HepG2 (cell line): ENCODE results near the gene ZBTB44. TPM values are rescaled to one million over a fixed set of nuclear protein-coding genes. Genes with fewer than 3 reads are reported as not detected.

Experiments
- ATAC-seq: fragments of 200-7000 bp; cut with Tn5 transposase; 3 replicates; pipeline ENCODE4 v1.9.1; 2020; ENCODE audit warnings: mild to moderate bottlenecking, moderate library complexity
- BruUV-seq: library from RNA; stranded (reverse); fragments of 400-500 nt; replicated peaks from 2 replicates; lab custom pipeline; 2021; lab: Mats Ljungman, UMichigan
- CTCF ChIA-PET: fragments of 300-600 bp; formaldehyde crosslinking; extraction: SDS; loops from one replicate; lab custom pipeline; 2021; ENCODE audit warnings: low total read pairs, inconsistent platforms, low intra/inter-chr PET ratio; lab: Yijun Ruan, JAX
- POLR2A ChIA-PET: fragments of 350-600 bp; sonication (Branson Sonifier 250); formaldehyde crosslinking; loops from one replicate; lab custom pipeline; 2020; ENCODE audit warnings: antibody characterized with exemption, inconsistent platforms; lab: Yijun Ruan, JAX
- DNase-seq: peaks from one replicate; pipeline ENCODE4 v3.0.0-alpha.2; 2015; ENCODE audit warnings: low spot score
- FAIRE-seq: peaks from 3 replicates; lab custom pipeline; 2011; peaks lifted over from hg19 to GRCh38; lab: Jason Lieb, UNC
- H2AFZ ChIP-seq: one replicate; pipeline ENCODE4 v1.6.1; 2011; ENCODE audit warnings: low read length, inconsistent platforms
- H3K27ac ChIP-seq: fragments of 300-600 bp; 3 replicates; pipeline ENCODE4 v1.8.0; 2011; ENCODE audit warnings: mixed run types, mild to moderate bottlenecking, mixed read lengths, low read length, inconsistent platforms; ENCODE audit not compliant: insufficient read depth; ENCODE audit errors: extremely low read length
- H3K27me3 ChIP-seq, 2 experiments: fragments of 200-600 bp in 1 of 2; 2 replicates in 1 of 2; 3 replicates in 1 of 2; pipeline versions ENCODE4 v1.6.0 to v1.8.0; 2011; ENCODE audit warnings: low read length in 2 of 2, mild to moderate bottlenecking in 2 of 2, moderate library complexity in 2 of 2, inconsistent platforms in 1 of 2; ENCODE audit not compliant: insufficient read depth in 2 of 2, control insufficient read depth in 1 of 2
- H3K36me3 ChIP-seq, 2 experiments: fragments of 200-600 bp in 1 of 2; replicated peaks in 1 of 2; 2 replicates in 1 of 2; 3 replicates in 1 of 2; pipeline versions ENCODE4 v1.5.1 to v1.8.0; 2011; ENCODE audit warnings: low read length in 2 of 2, inconsistent platforms in 1 of 2; ENCODE audit not compliant: insufficient read depth in 2 of 2, control insufficient read depth in 1 of 2
- H3K4me1 ChIP-seq: 2 replicates; pipeline ENCODE4 v1.5.1; 2012; ENCODE audit warnings: low read length, inconsistent platforms; ENCODE audit not compliant: insufficient read depth
- H3K4me2 ChIP-seq: 2 replicates; pipeline ENCODE4 v1.6.0; 2011; ENCODE audit warnings: low read depth, low read length, inconsistent platforms
- H3K4me3 ChIP-seq, 3 experiments: fragments of 200-600 bp in 1 of 3; sonication (generic), shearing (Covaris generic) in 1 of 3; replicated peaks in 1 of 3; 2 replicates each; pipeline ENCODE4 v1.5.1; 2011 to 2016; ENCODE audit warnings: low read length in 3 of 3, inconsistent platforms in 2 of 3, low read depth in 2 of 3, mild to moderate bottlenecking in 2 of 3, control low read depth in 1 of 3, mixed read lengths in 1 of 3; ENCODE audit not compliant: insufficient read depth in 1 of 3
- H3K79me2 ChIP-seq: one replicate; pipeline ENCODE4 v1.6.1; 2011; ENCODE audit warnings: low read length, inconsistent platforms; ENCODE audit not compliant: insufficient read depth
- H3K9ac ChIP-seq: 2 replicates; pipeline ENCODE4 v1.6.0; 2011; ENCODE audit warnings: mild to moderate bottlenecking, low read depth, low read length, inconsistent platforms; ENCODE audit not compliant: insufficient read depth
- H3K9me3 ChIP-seq: 2 replicates; pipeline ENCODE4 v1.5.1; 2012; ENCODE audit warnings: mild to moderate bottlenecking, low read length
- H4K20me1 ChIP-seq: 2 replicates; pipeline ENCODE4 v1.6.0; 2011; ENCODE audit warnings: inconsistent platforms, mild to moderate bottlenecking, low read length, moderate library complexity; ENCODE audit not compliant: insufficient read depth
- ARNT2 ChIP-seq: sonication (generic); formaldehyde crosslinking; IDR thresholded peaks from 2 replicates; pipeline ENCODE4 v1.8.0; 2022; ENCODE audit warnings: mild to moderate bottlenecking, low read depth, missing genetic modification reagents, moderate library complexity
- CREBL2 ChIP-seq: sonication (generic); formaldehyde crosslinking; IDR thresholded peaks from 2 replicates; pipeline ENCODE4 v1.8.1; 2023; ENCODE audit warnings: missing genetic modification reagents, mild to moderate bottlenecking, borderline replicate concordance
- ERF ChIP-seq: IDR thresholded peaks from 2 replicates; pipeline ENCODE4 v1.6.1; 2018; ENCODE audit warnings: missing biosample characterization, missing genetic modification reagents
- KAT8 ChIP-seq: IDR thresholded peaks from 2 replicates; pipeline ENCODE4 v1.6.1; 2016; ENCODE audit warnings: missing genetic modification reagents, missing compliant biosample characterization
- MAFK ChIP-seq, 2 experiments: IDR thresholded peaks in 1 of 2; conservative IDR thresholded peaks in 1 of 2; 2 replicates each; pipeline ENCODE4 v1.6.1; 2011; ENCODE audit warnings: improper control_type of control experiment in 2 of 2, low read length in 2 of 2
- NFIB ChIP-seq: sonication (generic); formaldehyde crosslinking; IDR thresholded peaks from 2 replicates; pipeline ENCODE4 v1.9.0; 2021; ENCODE audit warnings: missing genetic modification reagents, mild to moderate bottlenecking, borderline replicate concordance
- NONO ChIP-seq, 2 experiments: fragments of 450-650 bp in 1 of 2; sonication (generic) in 1 of 2; formaldehyde crosslinking in 1 of 2; IDR thresholded peaks in 1 of 2; conservative IDR thresholded peaks in 1 of 2; 2 replicates each; pipeline versions ENCODE4 v1.6.1 to v1.8.0; 2017 to 2022; ENCODE audit warnings: mild to moderate bottlenecking in 1 of 2, missing genetic modification reagents in 1 of 2, moderate library complexity in 1 of 2
- NRL ChIP-seq: sonication (generic); formaldehyde crosslinking; IDR thresholded peaks from 2 replicates; pipeline ENCODE4 v1.5.0; 2020; ENCODE audit warnings: missing genetic modification reagents, mild to moderate bottlenecking, moderate library complexity, borderline replicate concordance
- POGZ ChIP-seq: sonication (generic); formaldehyde crosslinking; IDR thresholded peaks from 2 replicates; pipeline ENCODE4 v1.4.0; 2020; ENCODE audit warnings: mild to moderate bottlenecking, missing genetic modification reagents
- REST ChIP-seq, 2 experiments: IDR thresholded peaks; 2 replicates each; pipeline ENCODE4 v1.6.1; 2011 to 2012; ENCODE audit warnings: low read length in 2 of 2, borderline replicate concordance in 1 of 2, low read depth in 1 of 2, mild to moderate bottlenecking in 1 of 2, moderate library complexity in 1 of 2
- YEATS4 ChIP-seq: sonication (generic); formaldehyde crosslinking; IDR thresholded peaks from 2 replicates; pipeline ENCODE4 v1.4.0; 2020; ENCODE audit warnings: missing genetic modification reagents, borderline replicate concordance
- ZBTB1 ChIP-seq: sonication (generic); formaldehyde crosslinking; IDR thresholded peaks from 2 replicates; pipeline ENCODE4 v1.4.0; 2020; ENCODE audit warnings: missing genetic modification reagents, borderline replicate concordance
- ZBTB8A ChIP-seq: sonication (generic); formaldehyde crosslinking; IDR thresholded peaks from 2 replicates; pipeline ENCODE4 v1.4.0; 2020; ENCODE audit warnings: mild to moderate bottlenecking, low read depth, missing genetic modification reagents, borderline replicate concordance
- ZNF44 ChIP-seq: sonication (generic); formaldehyde crosslinking; IDR thresholded peaks from 2 replicates; pipeline ENCODE4 v1.5.1; 2020; ENCODE audit warnings: mild to moderate bottlenecking, missing genetic modification reagents
- ZNF572 ChIP-seq: sonication (generic); formaldehyde crosslinking; IDR thresholded peaks from 2 replicates; pipeline ENCODE4 v1.5.1; 2020; ENCODE audit warnings: mild to moderate bottlenecking, missing genetic modification reagents
- ZNF713 ChIP-seq: sonication (generic); formaldehyde crosslinking; IDR thresholded peaks from 2 replicates; pipeline ENCODE4 v1.4.0; 2020; ENCODE audit warnings: mild to moderate bottlenecking, missing genetic modification reagents
- ZNF747 ChIP-seq: sonication (generic); formaldehyde crosslinking; IDR thresholded peaks from 2 replicates; pipeline ENCODE4 v1.8.1; 2023; ENCODE audit warnings: missing genetic modification reagents, mild to moderate bottlenecking, borderline replicate concordance
- ZZZ3 ChIP-seq: sonication (generic); formaldehyde crosslinking; IDR thresholded peaks from 2 replicates; pipeline ENCODE4 v1.4.0; 2020; ENCODE audit warnings: missing genetic modification reagents, mild to moderate bottlenecking, borderline replicate concordance
- in situ Hi-C: cut with HindIII; loops from 2 replicates; pipeline ENCODE4 v1.10.0; 2017; ENCODE audit warnings: low pct_unique_long_range_greater_than_20kb; ENCODE audit not compliant: extremely low pct_ligation_motif_present
- intact Hi-C: fragments of 100-400 bp; cut with micrococcal nuclease; formaldehyde crosslinking; loops from one replicate; pipeline ENCODE4 v1.10.0; 2022; ENCODE audit not compliant: unreplicated experiment
- polyA plus RNA-seq, 8 experiments: library from polyadenylated mRNA; depleted of rRNA in 3 of 8; stranded (reverse) in 7 of 8; unstranded in 1 of 8; fragments of >200 nt; fragmentation: Illumina TruSeq in 4 of 8; extraction: Trizol in 4 of 8; gene quantifications; 2 replicates each; pipeline versions ENCODE4 v1.2.1 to v1.2.3, GENCODE V29; 2011 to 2016; ENCODE audit warnings: low read depth in 4 of 8, missing spikeins in 1 of 8, mixed read lengths in 1 of 8; ENCODE audit not compliant: insufficient read depth in 1 of 8
- total RNA-seq, 5 experiments: library from RNA; depleted of rRNA; stranded (reverse); fragments of >200 nt; fragmentation: Illumina TruSeq; extraction: Trizol; gene quantifications; 2 replicates each; pipeline ENCODE4 v1.2.3, GENCODE V29; 2016; ENCODE audit warnings: low read depth in 1 of 5

The ZBTB44 gene
- total and polyA plus RNA-seq, 2 of the 13 experiments (the other 11 are each of a cell fraction or from before 2014, with no cell fraction given) = 22.8 to 23.6 TPM

GRCh38 chr11:130313383-130314183 is 1.1 kb downstream of the ZBTB44 start (continued):
- TF ChIP-seq ZBTB8A (CRISPR knock-in tag) = no peak
- TF ChIP-seq MAFK (conservative IDR thresholded peaks at IDR 0.05 in 1 of 2, IDR thresholded peaks at IDR 0.05 in 1 of 2; ENCODE audit: low read length in 2 of 2) = 0 out of 4 replicates have a peak, but pooled peaks of 1 of the 2 experiments have one; percentile 22
- TF ChIP-seq ZNF713 (CRISPR knock-in tag) = no peak
- TF ChIP-seq ZNF572 = no peak
- no peak for TF ChIP-seq POGZ

GRCh38 chr11:130312046-130312445 is 2.7 kb downstream of the ZBTB44 start:
- ChIA-PET POLR2A (no interaction called here), CTCF (no interaction called here)
- ATAC-seq (no peak), DNase-seq (no peak), FAIRE-seq (no peak)
- Histone ChIP-seq H4K20me1 (0 out of 2 replicates have a peak, but pooled peaks cover 4% of the 10 kb centered on the region), H3K4me1 (peaks cover 47% of the 10 kb centered on the region), H2AFZ (no peak overlapping the region), H3K9me3 (no peaks in the 10 kb centered on the region), H3K4me2 (peak overlapping the region; percentile 88), H3K36me3 (peaks cover 0 to 1% of the 10 kb centered on the region in 2 experiments; a peak in 1 of 5 replicates), H3K27ac (no peak overlapping the region), H3K27me3 (no peaks in the 10 kb centered on the region), H3K4me3 (no peak overlapping the region), H3K79me2 (peaks cover 41% of the 10 kb centered on the region), H3K9ac (no peak overlapping the region)
- TF ChIP-seq ERF (CRISPR knock-in tag) = no peak
- no peak for TF ChIP-seq NFIB (CRISPR knock-in tag)
- TF ChIP-seq REST (IDR thresholded peaks at IDR 0.05; ENCODE audit: borderline replicate concordance in 1 of 2, low read depth in 1 of 2, low read length in 2 of 2) = no peak
- no peak for TF ChIP-seq YEATS4 (CRISPR knock-in tag)
- TF ChIP-seq NONO (IDR thresholded peaks at IDR 0.05) = no peak
- TF ChIP-seq NONO (CRISPR knock-in tag; conservative IDR thresholded peaks at IDR 0.05) = no peak
- no peak for TF ChIP-seq NRL (CRISPR knock-in tag)
- no peak for TF ChIP-seq KAT8 (CRISPR knock-in tag)
- TF ChIP-seq CREBL2 (CRISPR knock-in tag) = no peak
- TF ChIP-seq ZNF44 (CRISPR knock-in tag) = no peak
- TF ChIP-seq ARNT2 (CRISPR knock-in tag) = no peak
- no peak for TF ChIP-seq ZNF747 (CRISPR knock-in tag)
- TF ChIP-seq ZBTB1 = no peak
- TF ChIP-seq ZZZ3 = no peak
- in situ Hi-C loops (no loop called here), intact Hi-C loops (loop anchor here (10.0 kb wide), 1 partner anchor 87 kb away; no protein-coding TSS in a partner anchor)
- no TSS peak for BruUV-seq
